ENCODE data around the gene RFXAP. TPM values are rescaled to one million over a fixed set of nuclear protein-coding genes. Genes with fewer than 3 reads are reported as not detected.

Gene RFXAP
- total RNA-seq, 2 experiments from 2014 or later, result 16.5 to 17.6 TPM

GRCh38 chr13:36831291-36831690 is 12.3 kb downstream of the RFXAP start:
- ATAC-seq (ENCODE audit: low read depth), result no peak
- no peaks in the 10 kb centered on the region for H3K27me3 Mint-ChIP-seq

DNA sequence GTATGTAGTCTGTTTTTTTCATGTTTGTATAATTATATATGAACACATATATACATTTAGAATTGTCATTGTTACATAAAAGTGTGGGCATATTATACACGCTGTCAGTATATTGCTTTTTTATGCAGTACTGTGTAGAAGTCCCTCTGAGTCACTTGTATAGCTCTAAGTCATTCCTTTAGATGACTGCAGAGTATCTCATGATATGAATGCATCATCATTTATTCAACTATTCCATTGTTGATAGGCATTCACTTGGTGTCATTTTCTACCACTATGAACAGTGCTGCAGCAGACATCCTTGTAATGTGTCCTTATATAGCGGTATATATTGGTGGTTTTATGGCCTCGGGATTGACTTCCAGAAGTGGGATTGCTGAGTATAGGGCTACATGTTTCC is 15.3 kb downstream of the RFXAP start:
- POLR2A ChIA-PET, result no interaction called here
- H3K27me3 Mint-ChIP-seq, result no peaks in the 10 kb centered on the region
- no peak overlapping the region for H3K27ac Mint-ChIP-seq
- H3K36me3 Mint-ChIP-seq, result peaks cover 9% of the 10 kb centered on the region
- no peak for ATAC-seq (ENCODE audit: low read depth)
- no peak overlapping the region for H3K4me3 Mint-ChIP-seq
- DNase-seq, result no peak
- no peaks in the 10 kb centered on the region for H3K4me1 Mint-ChIP-seq
- no peaks in the 10 kb centered on the region for H3K9me3 Mint-ChIP-seq

More at GRCh38 chr13:36831291-36831690, 12.3 kb downstream of the RFXAP start:
- H3K36me3 Mint-ChIP-seq, result peaks cover 9% of the 10 kb centered on the region
- POLR2A ChIA-PET, result no interaction called here
- DNase-seq, result no peak
- H3K4me3 Mint-ChIP-seq, result no peak overlapping the region
- H3K4me1 Mint-ChIP-seq, result no peaks in the 10 kb centered on the region
- H3K9me3 Mint-ChIP-seq, result no peaks in the 10 kb centered on the region
- no peak overlapping the region for H3K27ac Mint-ChIP-seq

GRCh38 chr13:36837354-36838092 is 18.5 kb downstream of the RFXAP start:
- no peak for DNase-seq
- Mint-ChIP-seq H3K36me3 (peaks cover 5% of the 10 kb centered on the region), H3K27ac (no peak overlapping the region), H3K4me1 (no peaks in the 10 kb centered on the region), H3K27me3 (no peaks in the 10 kb centered on the region), H3K4me3 (no peak overlapping the region), H3K9me3 (no peaks in the 10 kb centered on the region)
- POLR2A ChIA-PET, result no interaction called here
- ATAC-seq (ENCODE audit: low read depth), result no peak

- POLR2A ChIA-PET, result no interaction called here
- H3K4me3 Mint-ChIP-seq, result no peak overlapping the region
- DNase-seq (no peak), ATAC-seq (ENCODE audit: low read depth) (no peak)
- no peaks in the 10 kb centered on the region for H3K4me1 Mint-ChIP-seq
- no peaks in the 10 kb centered on the region for H3K9me3 Mint-ChIP-seq
- peaks cover 6% of the 10 kb centered on the region for H3K36me3 Mint-ChIP-seq
- no peak overlapping the region for H3K27ac Mint-ChIP-seq
- no peaks in the 10 kb centered on the region for H3K27me3 Mint-ChIP-seq
These were observed 20.3 kb downstream of the RFXAP start for GRCh38 chr13:36839281-36839680.

DNA sequence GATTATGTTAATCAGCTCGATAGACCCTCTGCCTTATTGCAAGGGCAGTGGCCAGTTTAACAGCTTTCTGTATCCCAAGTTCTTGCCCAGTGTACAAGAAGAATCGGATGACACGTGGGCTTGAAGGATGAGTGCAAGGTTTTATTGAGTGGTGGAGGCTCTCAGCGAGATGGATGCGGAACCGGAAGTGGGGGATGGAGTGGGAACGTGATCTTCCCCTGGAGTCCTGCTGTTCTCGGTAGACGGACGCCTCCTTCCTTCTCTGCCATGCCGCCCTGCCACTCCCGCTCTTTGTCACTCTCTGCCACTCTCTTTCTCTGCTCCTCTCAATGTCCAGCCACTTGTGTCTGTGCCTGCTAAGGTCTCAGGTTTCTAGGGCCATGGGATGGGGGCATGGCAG is 21.0 kb downstream of the RFXAP start:
- POLR2A ChIA-PET, result no interaction called here
- Mint-ChIP-seq H3K9me3 (no peaks in the 10 kb centered on the region), H3K27ac (no peak overlapping the region), H3K36me3 (peaks cover 6% of the 10 kb centered on the region), H3K27me3 (no peaks in the 10 kb centered on the region), H3K4me1 (no peaks in the 10 kb centered on the region), H3K4me3 (no peak overlapping the region)
- no peak for DNase-seq
- ATAC-seq (ENCODE audit: low read depth), result no peak

GRCh38 chr13:36840718-36841250 is 21.8 kb downstream of the RFXAP start:
- Mint-ChIP-seq H3K27ac (no peak overlapping the region), H3K4me3 (no peak overlapping the region), H3K36me3 (peaks cover 6% of the 10 kb centered on the region)

DNA sequence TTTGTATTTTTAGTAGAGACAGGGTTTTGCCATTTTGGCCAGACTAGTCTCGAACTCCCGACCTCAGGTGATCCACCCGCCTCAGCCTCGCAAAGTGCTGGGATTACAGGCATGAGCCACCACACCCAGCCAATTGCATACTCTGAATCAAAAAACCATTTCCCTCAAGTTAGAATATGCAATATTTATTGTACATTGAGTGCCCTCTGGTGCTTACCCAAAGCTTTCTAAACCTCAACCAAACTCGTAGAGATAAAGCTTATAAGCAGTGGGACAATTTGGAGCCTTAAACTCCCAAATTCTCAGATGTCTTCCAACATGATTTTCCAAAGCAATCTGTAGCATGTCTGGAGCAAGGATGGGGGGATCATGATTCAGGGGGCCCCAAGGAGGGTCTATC is 22.4 kb downstream of the RFXAP start:
- Mint-ChIP-seq H3K36me3 (peaks cover 4% of the 10 kb centered on the region), H3K27ac (no peak overlapping the region), H3K4me1 (no peaks in the 10 kb centered on the region), H3K9me3 (no peaks in the 10 kb centered on the region), H3K27me3 (no peaks in the 10 kb centered on the region), H3K4me3 (no peak overlapping the region)
- DNase-seq (no peak), ATAC-seq (ENCODE audit: low read depth) (no peak)
- POLR2A ChIA-PET, result no interaction called here

More at GRCh38 chr13:36840718-36841250, 21.8 kb downstream of the RFXAP start:
- DNase-seq, result no peak
- no peaks in the 10 kb centered on the region for H3K27me3 Mint-ChIP-seq
- H3K4me1 Mint-ChIP-seq, result no peaks in the 10 kb centered on the region
- POLR2A ChIA-PET, result no interaction called here
- no peaks in the 10 kb centered on the region for H3K9me3 Mint-ChIP-seq
- no peak for ATAC-seq (ENCODE audit: low read depth)

- peaks cover 2% of the 10 kb centered on the region for H3K36me3 Mint-ChIP-seq
- no peaks in the 10 kb centered on the region for H3K27me3 Mint-ChIP-seq
- H3K4me3 Mint-ChIP-seq, result no peak overlapping the region
- ATAC-seq (ENCODE audit: low read depth), result no peak
- no peak overlapping the region for H3K27ac Mint-ChIP-seq
- no peaks in the 10 kb centered on the region for H3K4me1 Mint-ChIP-seq
- POLR2A ChIA-PET, result no interaction called here
- H3K9me3 Mint-ChIP-seq, result no peaks in the 10 kb centered on the region
- no peak for DNase-seq
These were observed 28.6 kb downstream of the RFXAP start for GRCh38 chr13:36847606-36848005.

DNA sequence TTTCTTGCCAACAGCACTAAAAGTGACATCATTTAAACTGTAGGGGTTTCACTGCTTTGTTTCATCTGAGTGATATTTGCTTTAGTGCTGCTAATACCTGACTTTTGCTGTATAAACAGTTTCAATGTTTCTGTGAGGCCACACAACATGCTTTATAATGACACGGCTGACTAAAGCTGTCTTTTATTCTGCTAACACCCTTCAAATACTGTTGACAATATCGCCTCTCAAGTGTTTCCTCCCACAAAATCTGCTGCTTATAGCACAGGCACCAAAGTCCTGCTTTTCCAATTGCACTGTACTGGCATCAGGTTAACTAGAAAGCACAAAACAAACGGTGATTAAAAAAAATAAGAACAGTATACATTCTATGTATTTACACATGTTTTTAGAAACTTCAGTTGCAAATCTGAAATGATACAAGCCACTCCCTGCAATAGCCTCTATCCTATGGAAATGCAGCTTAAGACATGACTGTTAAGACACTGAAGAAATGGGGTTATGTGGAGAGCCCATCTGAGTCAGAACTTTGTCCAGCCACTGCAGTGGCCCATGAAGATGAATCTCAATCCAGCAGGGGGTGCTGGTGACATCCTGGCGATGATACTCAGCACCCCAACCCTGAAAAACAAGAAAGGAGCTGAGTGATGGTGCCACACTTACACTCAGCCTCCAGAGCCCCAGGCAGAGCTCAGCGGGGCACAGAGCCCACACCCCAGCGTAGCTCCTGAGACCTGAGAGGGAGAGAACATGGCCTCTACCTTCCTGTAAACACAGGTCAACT is 29.4 kb downstream of the RFXAP start:
- Mint-ChIP-seq H3K4me3 (no peak overlapping the region), H3K36me3 (peaks cover 2% of the 10 kb centered on the region), H3K27me3 (no peaks in the 10 kb centered on the region), H3K9me3 (no peaks in the 10 kb centered on the region), H3K27ac (no peak overlapping the region), H3K4me1 (no peaks in the 10 kb centered on the region)
- POLR2A ChIA-PET, result no interaction called here
- ATAC-seq (ENCODE audit: low read depth) (peak; percentile 50), DNase-seq (no peak)

GRCh38 chr13:36850790-36851438 is 31.9 kb downstream of the RFXAP start:
- H3K36me3 Mint-ChIP-seq, result no peaks in the 10 kb centered on the region
- POLR2A ChIA-PET, result interaction anchor here (0.6 kb wide), 1 partner anchor 596 kb away, joined by 5 read pairs; no protein-coding TSS in a partner anchor
- no peaks in the 10 kb centered on the region for H3K4me1 Mint-ChIP-seq
- H3K9me3 Mint-ChIP-seq, result no peaks in the 10 kb centered on the region
- H3K27me3 Mint-ChIP-seq, result peaks cover 3% of the 10 kb centered on the region
- DNase-seq (no peak), ATAC-seq (ENCODE audit: low read depth) (no peak)
- no peak overlapping the region for H3K4me3 Mint-ChIP-seq
- H3K27ac Mint-ChIP-seq, result no peak overlapping the region

DNA sequence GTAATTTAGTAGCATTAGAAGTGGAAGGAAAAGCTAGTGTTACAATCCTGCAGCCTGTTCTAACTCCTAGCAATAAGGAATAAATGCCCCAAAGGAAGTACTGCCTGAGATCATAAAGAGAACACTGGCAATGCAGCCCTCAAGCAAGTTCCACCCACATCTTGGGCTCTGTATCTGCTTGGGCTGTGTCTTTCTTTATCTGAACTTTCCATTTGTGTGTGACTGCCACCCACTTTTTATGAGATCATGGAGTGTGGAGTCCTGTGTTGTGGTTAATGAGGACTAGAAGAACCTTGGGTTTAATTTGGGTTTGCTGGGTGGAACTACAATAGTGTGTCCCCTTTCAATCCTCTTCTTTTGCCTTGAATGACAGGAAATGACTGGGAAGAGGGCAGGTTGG is 38.2 kb downstream of the RFXAP start:
- POLR2A ChIA-PET, result no interaction called here
- no peak overlapping the region for H3K4me3 Mint-ChIP-seq
- DNase-seq, result no peak
- no peak for ATAC-seq (ENCODE audit: low read depth)
- peaks cover 16% of the 10 kb centered on the region for H3K27me3 Mint-ChIP-seq
- peaks cover 4% of the 10 kb centered on the region for H3K4me1 Mint-ChIP-seq
- H3K9me3 Mint-ChIP-seq, result no peaks in the 10 kb centered on the region
- H3K27ac Mint-ChIP-seq, result no peak overlapping the region
- no peaks in the 10 kb centered on the region for H3K36me3 Mint-ChIP-seq

DNA sequence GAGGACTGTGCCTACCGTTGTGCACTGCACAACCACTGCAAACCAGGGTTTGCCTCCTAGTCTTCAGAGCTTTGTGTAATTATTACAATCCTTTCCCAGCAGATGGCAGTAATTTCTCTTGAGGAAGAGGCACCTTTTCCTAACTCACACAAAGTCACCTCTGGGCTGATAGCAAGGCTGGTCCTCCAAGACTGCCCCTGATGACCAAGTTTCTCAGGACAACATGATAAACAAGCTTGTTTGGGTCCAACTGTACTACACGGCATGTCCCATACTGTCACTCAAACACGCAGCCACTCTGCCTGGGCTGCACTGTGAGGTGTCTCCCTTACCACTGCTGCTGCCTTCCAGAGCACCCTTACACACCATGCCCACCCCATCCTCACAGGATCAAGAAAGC is 39.3 kb downstream of the RFXAP start:
- POLR2A ChIA-PET, result no interaction called here
- peaks cover 22% of the 10 kb centered on the region for H3K27me3 Mint-ChIP-seq
- H3K36me3 Mint-ChIP-seq, result no peaks in the 10 kb centered on the region
- DNase-seq (no peak), ATAC-seq (ENCODE audit: low read depth) (peak; percentile 30)
- peaks cover 11% of the 10 kb centered on the region for H3K4me1 Mint-ChIP-seq
- no peaks in the 10 kb centered on the region for H3K9me3 Mint-ChIP-seq
- H3K27ac Mint-ChIP-seq, result no peak overlapping the region
- H3K4me3 Mint-ChIP-seq, result no peak overlapping the region

DNA sequence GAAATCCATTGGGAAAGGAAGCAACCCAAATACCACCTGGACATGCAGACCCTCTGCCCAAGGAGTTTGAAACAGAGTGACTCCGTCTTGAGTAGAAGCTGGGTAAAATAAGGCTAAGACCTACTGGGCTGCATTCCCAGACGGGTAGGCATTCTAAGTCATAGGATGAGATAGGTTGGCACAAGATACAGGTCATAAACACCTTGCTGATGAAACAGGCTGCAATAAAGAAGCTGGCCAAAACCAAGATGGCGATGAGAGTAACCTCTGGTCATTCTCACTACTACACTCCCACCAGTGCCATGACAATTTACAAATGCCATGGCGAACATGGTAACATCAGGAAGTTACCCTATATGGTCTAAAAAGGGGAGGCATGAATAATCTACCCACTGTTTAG is 40.2 kb downstream of the RFXAP start:
- Mint-ChIP-seq H3K9me3 (no peaks in the 10 kb centered on the region), H3K27ac (no peak overlapping the region), H3K4me1 (peaks cover 11% of the 10 kb centered on the region), H3K27me3 (peaks cover 30% of the 10 kb centered on the region), H3K36me3 (no peaks in the 10 kb centered on the region), H3K4me3 (no peak overlapping the region)
- POLR2A ChIA-PET, result no interaction called here
- ATAC-seq (ENCODE audit: low read depth) (no peak), DNase-seq (no peak)
